Endothelial cell of umbilical vein (primary cell): ENCODE results near the gene RFC3. TPM values are rescaled to one million over a fixed set of nuclear protein-coding genes. Genes with fewer than 3 reads are reported as not detected.

Source experiments
- BruUV-seq: library from RNA; stranded (reverse); fragments of 400-500 nt; replicated peaks from 2 replicates; lab custom pipeline; 2021; lab: Mats Ljungman, UMichigan
- CTCF ChIA-PET: fragments of 300-600, 350-600 bp; sonication (Branson Sonifier 250); formaldehyde crosslinking; loops from one replicate; lab custom pipeline; 2021; ENCODE audit warnings: antibody characterized with exemption, inconsistent platforms; lab: Charles Lee
- POLR2A ChIA-PET: fragments of 300-600, 350-600 bp; sonication (Branson Sonifier 250); formaldehyde crosslinking; loops from one replicate; lab custom pipeline; 2021; ENCODE audit warnings: antibody characterized with exemption, inconsistent platforms; lab: Charles Lee
- DNase-seq: peaks from one replicate; pipeline ENCODE4 v3.0.0-alpha.2; 2011; ENCODE audit warnings: low read depth, low spot score
- FAIRE-seq: peaks from 2 replicates; lab custom pipeline; 2011; peaks lifted over from hg19 to GRCh38; lab: Jason Lieb, UNC
- H2AFZ ChIP-seq: 2 replicates; pipeline ENCODE4 v1.6.0; 2012; ENCODE audit warnings: low read depth, low read length, control low read depth, inconsistent platforms
- H3K27ac ChIP-seq: 2 replicates; pipeline ENCODE4 v1.5.1; 2011; ENCODE audit warnings: low read depth, mild to moderate bottlenecking, control low read depth, low read length, moderate library complexity; ENCODE audit not compliant: insufficient read depth
- H3K27me3 ChIP-seq, 2 experiments: 2 replicates each; pipeline versions ENCODE4 v1.6.0 to v1.6.1; 2011; ENCODE audit warnings: low read length in 2 of 2, mixed read lengths in 1 of 2; ENCODE audit not compliant: control insufficient read depth in 2 of 2, insufficient read depth in 2 of 2
- H3K36me3 ChIP-seq, 2 experiments: 2 replicates in 1 of 2; 3 replicates in 1 of 2; pipeline ENCODE4 v1.5.1; 2011; ENCODE audit warnings: low read length in 2 of 2, mild to moderate bottlenecking in 1 of 2, moderate library complexity in 1 of 2; ENCODE audit not compliant: control insufficient read depth in 2 of 2, insufficient read depth in 2 of 2; ENCODE audit errors: extremely low read depth in 1 of 2
- H3K4me1 ChIP-seq: 3 replicates; pipeline ENCODE4 v1.5.1; 2011; ENCODE audit warnings: mild to moderate bottlenecking, low read length; ENCODE audit not compliant: control insufficient read depth, insufficient read depth; ENCODE audit errors: extremely low read depth
- H3K4me2 ChIP-seq: 2 replicates; pipeline ENCODE4 v1.6.1; 2011; ENCODE audit warnings: low read length, control low read depth, mixed read lengths; ENCODE audit not compliant: insufficient read depth
- H3K4me3 ChIP-seq, 3 experiments: fragments of 200-600 bp in 1 of 3; sonication (generic), shearing (Covaris generic) in 1 of 3; replicated peaks in 1 of 3; 2 replicates each; pipeline ENCODE4 v1.5.1; 2011 to 2016; ENCODE audit warnings: control low read depth in 3 of 3, low read length in 3 of 3, mild to moderate bottlenecking in 2 of 3, inconsistent platforms in 1 of 3, low read depth in 1 of 3, moderate library complexity in 1 of 3; ENCODE audit not compliant: insufficient read depth in 1 of 3
- H3K79me2 ChIP-seq: 2 replicates; pipeline ENCODE4 v1.6.0; 2012; ENCODE audit warnings: low read length, inconsistent platforms; ENCODE audit not compliant: control insufficient read depth, insufficient read depth
- H3K9ac ChIP-seq: replicated peaks from 2 replicates; pipeline ENCODE3; 2011; ENCODE audit warnings: low read length, control low read depth; ENCODE audit not compliant: insufficient read depth; ENCODE audit errors: extremely low read depth
- H3K9me1 ChIP-seq: replicated peaks from 3 replicates; pipeline ENCODE4 v1.6.0; 2011; ENCODE audit warnings: mild to moderate bottlenecking, low read length; ENCODE audit not compliant: control insufficient read depth, insufficient read depth; ENCODE audit errors: extremely low read depth
- H3K9me3 ChIP-seq: replicated peaks from 2 replicates; pipeline ENCODE4 v1.5.1; 2012; ENCODE audit warnings: low read length, inconsistent platforms; ENCODE audit not compliant: control insufficient read depth, insufficient read depth
- H4K20me1 ChIP-seq: replicated peaks from 2 replicates; pipeline ENCODE3; 2011; ENCODE audit warnings: mild to moderate bottlenecking, low read length; ENCODE audit not compliant: control insufficient read depth, insufficient read depth; ENCODE audit errors: extremely low read depth
- EZH2 ChIP-seq: IDR thresholded peaks from 2 replicates; pipeline ENCODE4 v1.6.1; 2012; ENCODE audit warnings: borderline replicate concordance, low read depth, mild to moderate bottlenecking, moderate library complexity, low read length, inconsistent platforms; ENCODE audit not compliant: severe bottlenecking
- FOS ChIP-seq: IDR thresholded peaks from 2 replicates; pipeline ENCODE4 v1.6.1; 2011; ENCODE audit warnings: mild to moderate bottlenecking, low read length, moderate library complexity, borderline replicate concordance; ENCODE audit not compliant: insufficient read depth
- GATA2 ChIP-seq: IDR thresholded peaks from 2 replicates; pipeline ENCODE4 v1.7.0; 2011; ENCODE audit warnings: low read depth, mild to moderate bottlenecking, moderate library complexity, mixed read lengths, low read length; ENCODE audit not compliant: insufficient read length, insufficient read depth
- JUN ChIP-seq: IDR thresholded peaks from 2 replicates; pipeline ENCODE4 v1.6.1; 2011; ENCODE audit warnings: borderline replicate concordance, low read depth; ENCODE audit not compliant: insufficient read length, insufficient read depth
- MYC ChIP-seq: IDR thresholded peaks from one replicate; pipeline ENCODE4 v1.6.1; 2011; ENCODE audit warnings: mild to moderate bottlenecking, low read depth, low read length
- POLR2A ChIP-seq: IDR thresholded peaks from 2 replicates; pipeline ENCODE4 v1.6.1; 2012; ENCODE audit warnings: low read depth, mild to moderate bottlenecking, control low read depth, low read length
- POLR2AphosphoS5 ChIP-seq: IDR thresholded peaks from 2 replicates; pipeline ENCODE4 v1.6.1; 2012; ENCODE audit warnings: low read depth, mild to moderate bottlenecking, control low read depth, low read length, moderate library complexity; ENCODE audit not compliant: insufficient read depth
- dilution Hi-C: fragments of 300-500 bp; cut with MboI; formaldehyde crosslinking; loops from one replicate; pipeline ENCODE4 v1.15.0; 2019; ENCODE audit warnings: low sequenced_read_pairs; ENCODE audit not compliant: extremely low pct_ligation_motif_present
- intact Hi-C: fragments of 100-400 bp; cut with micrococcal nuclease; formaldehyde crosslinking; loops from one replicate; pipeline ENCODE4 v1.10.0; 2022
- polyA plus RNA-seq, 4 experiments: library from polyadenylated mRNA; depleted of rRNA in 3 of 4; stranded (reverse) in 3 of 4; unstranded in 1 of 4; fragments of >200 nt; gene quantifications; 2 replicates each; pipeline versions ENCODE4 v1.2.1 to v1.2.3, GENCODE V29; 2011 to 2012; ENCODE audit warnings: missing spikeins in 1 of 4
- total RNA-seq: library from RNA; stranded (reverse); gene quantifications from 2 replicates; pipeline ENCODE4 v1.2.3, GENCODE V29; 2021
- TF ChIP-seq, protein P1 (sequence below): IDR thresholded peaks from 2 replicates; pipeline ENCODE4 v1.6.1; 2011; ENCODE audit not compliant: insufficient read depth, insufficient read length
- TF ChIP-seq, protein P2 (sequence below), 2 donors: IDR thresholded peaks; 1 replicate in 1 of 2; 2 replicates in 1 of 2; pipeline ENCODE4 v1.5.1; 2011; ENCODE audit warnings: low read length in 2 of 2, mild to moderate bottlenecking in 2 of 2, moderate library complexity in 2 of 2, control low read depth in 1 of 2, inconsistent platforms in 1 of 2, low read depth in 1 of 2; ENCODE audit not compliant: insufficient read depth in 1 of 2; ENCODE audit errors: extremely low read depth in 1 of 2

RFC3 gene
- total and polyA plus RNA-seq, 2 donors (not counting 3 experiments of a cell fraction or from before 2014, with no cell fraction given): 7.3 to 17.9 TPM

DNA sequence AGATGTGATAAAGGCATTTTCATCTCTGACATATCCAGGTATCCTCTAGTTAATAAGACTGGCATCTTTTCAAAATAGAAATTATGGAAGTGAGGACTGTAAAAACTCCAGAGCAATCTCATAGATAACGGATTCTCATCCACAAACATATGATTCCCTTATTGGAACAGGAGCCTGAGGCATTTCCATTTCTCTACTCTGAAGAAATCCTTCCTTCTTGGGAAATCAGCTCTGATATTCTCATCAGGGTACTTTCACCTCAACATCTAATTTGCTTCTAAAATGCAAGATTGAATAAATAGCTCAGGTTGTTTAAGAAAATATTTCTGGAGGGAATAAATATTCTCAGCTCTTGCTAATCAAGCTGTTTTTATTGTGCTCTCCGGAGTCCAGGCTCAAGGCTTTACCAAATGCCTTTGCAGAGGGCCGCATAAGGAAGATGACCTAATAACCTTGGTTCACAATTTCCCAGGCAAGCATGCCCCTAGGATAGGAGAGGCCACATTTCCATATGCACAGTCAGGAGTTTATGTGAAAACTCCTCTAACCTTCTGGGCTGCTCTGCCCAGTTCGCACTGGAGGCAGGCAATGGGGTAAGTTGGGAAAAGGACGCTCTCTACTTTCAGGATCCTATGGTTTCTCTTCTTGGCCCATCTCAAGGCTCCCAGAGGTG lies 44.0 kb upstream of the RFC3 start:
- H4K20me1 ChIP-seq: no peaks in the 10 kb centered on the region
- no peaks in the 10 kb centered on the region for H3K79me2 ChIP-seq
- DNase-seq (no peak), FAIRE-seq (no peak)
- POLR2A ChIA-PET: no interaction called here
- H3K9me3 ChIP-seq: no peaks in the 10 kb centered on the region
- no peak overlapping the region for H3K4me2 ChIP-seq
- H3K9ac ChIP-seq: no peak overlapping the region
- no TSS peak for BruUV-seq
- intact Hi-C loops: no loop called here
- dilution Hi-C loops: no loop called here
- no peak overlapping the region for H3K27ac ChIP-seq
- peaks cover 8 to 14% of the 10 kb centered on the region in 2 experiments for H3K27me3 ChIP-seq
- H3K36me3 ChIP-seq: no peaks in the 10 kb centered on the region
- H3K4me3 ChIP-seq: no peak overlapping the region
- CTCF ChIA-PET: interaction anchor here (1.0 to 1.4 kb wide), 2 partner anchors 8 to 12 kb away, joined by 3 to 5 read pairs; no protein-coding TSS in a partner anchor
- no peaks in the 10 kb centered on the region for H3K4me1 ChIP-seq
- no peaks in the 10 kb centered on the region for H3K9me1 ChIP-seq
- TF ChIP-seq, protein P1, sequence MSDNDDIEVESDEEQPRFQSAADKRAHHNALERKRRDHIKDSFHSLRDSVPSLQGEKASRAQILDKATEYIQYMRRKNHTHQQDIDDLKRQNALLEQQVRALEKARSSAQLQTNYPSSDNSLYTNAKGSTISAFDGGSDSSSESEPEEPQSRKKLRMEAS: no peak
- TF ChIP-seq, protein P2, sequence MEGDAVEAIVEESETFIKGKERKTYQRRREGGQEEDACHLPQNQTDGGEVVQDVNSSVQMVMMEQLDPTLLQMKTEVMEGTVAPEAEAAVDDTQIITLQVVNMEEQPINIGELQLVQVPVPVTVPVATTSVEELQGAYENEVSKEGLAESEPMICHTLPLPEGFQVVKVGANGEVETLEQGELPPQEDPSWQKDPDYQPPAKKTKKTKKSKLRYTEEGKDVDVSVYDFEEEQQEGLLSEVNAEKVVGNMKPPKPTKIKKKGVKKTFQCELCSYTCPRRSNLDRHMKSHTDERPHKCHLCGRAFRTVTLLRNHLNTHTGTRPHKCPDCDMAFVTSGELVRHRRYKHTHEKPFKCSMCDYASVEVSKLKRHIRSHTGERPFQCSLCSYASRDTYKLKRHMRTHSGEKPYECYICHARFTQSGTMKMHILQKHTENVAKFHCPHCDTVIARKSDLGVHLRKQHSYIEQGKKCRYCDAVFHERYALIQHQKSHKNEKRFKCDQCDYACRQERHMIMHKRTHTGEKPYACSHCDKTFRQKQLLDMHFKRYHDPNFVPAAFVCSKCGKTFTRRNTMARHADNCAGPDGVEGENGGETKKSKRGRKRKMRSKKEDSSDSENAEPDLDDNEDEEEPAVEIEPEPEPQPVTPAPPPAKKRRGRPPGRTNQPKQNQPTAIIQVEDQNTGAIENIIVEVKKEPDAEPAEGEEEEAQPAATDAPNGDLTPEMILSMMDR (IDR thresholded peaks at IDR 0.05; ENCODE audit: extremely low read depth in 1 of 2, insufficient read depth in 1 of 2, low read depth in 1 of 2, low read length in 2 of 2): no peak
- TF ChIP-seq MYC (no peak), FOS (no peak), POLR2AphosphoS5 (no peak), GATA2 (no peak), POLR2A (no peak), EZH2 (no peak), JUN (no peak)
- no peak overlapping the region for H2AFZ ChIP-seq
